Measurements from ENCODE around the gene FLT1.

DNA sequence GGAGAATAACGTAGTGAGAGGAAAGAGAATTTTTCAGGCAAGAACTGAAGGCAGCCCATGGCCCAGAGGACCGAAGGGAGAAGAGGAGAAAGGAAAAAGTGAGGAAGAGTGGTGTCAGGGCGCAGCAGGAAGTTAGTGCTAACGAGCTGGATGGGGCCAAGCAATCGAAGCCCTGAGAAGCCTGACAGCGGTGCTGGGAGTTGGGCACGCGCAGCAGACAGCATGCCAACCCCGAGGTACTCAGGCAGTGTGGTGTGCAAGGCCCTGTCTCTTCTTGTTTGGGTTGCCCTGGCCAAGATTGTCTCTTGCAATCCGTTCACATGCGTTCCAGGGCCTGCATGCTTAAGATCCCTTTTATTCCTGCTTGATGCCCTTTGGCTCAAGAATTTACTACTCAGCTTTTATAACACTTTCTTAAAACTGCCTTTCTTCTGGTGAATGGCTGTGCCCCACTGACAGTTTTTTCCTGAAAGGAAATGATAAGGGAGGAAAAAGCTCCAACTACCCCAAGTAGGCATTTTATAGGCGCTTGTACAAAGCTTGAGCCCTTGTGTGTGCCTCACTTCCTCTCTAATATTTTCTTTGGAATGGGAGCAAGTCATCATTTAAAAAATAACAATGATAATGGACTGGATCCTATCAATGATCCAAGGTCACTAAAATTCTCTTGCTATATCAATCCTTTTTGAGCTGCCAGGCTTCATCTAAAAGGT lies 115.4 kb downstream of the FLT1 start:
- TF ChIP-seq CTCF (conservative IDR thresholded peaks at IDR 0.05; ENCODE audit: low read length) (no peak), EZH2phosphoT487 (IDR thresholded peaks at IDR 0.05; ENCODE audit: borderline replicate concordance, low read depth, low read length) (no peak)

Data from OCI-LY7 (cell line).